22Rv1 (cell line): ENCODE measurements around the gene TRPC6.

Experiments
- H3K27ac ChIP-seq: fragments of 450-650 bp; 2 replicates; pipeline ENCODE4 v1.5.1; 2017
- ZFX ChIP-seq: fragments of 450-650 bp; IDR thresholded peaks from 2 replicates; pipeline ENCODE4 v1.6.1; 2017; ENCODE audit warnings: antibody characterized with exemption, borderline replicate concordance
- TF ChIP-seq, protein P1 (sequence below): fragments of 450-650 bp; IDR thresholded peaks from 2 replicates; pipeline ENCODE4 v1.5.1; 2017; ENCODE audit warnings: mild to moderate bottlenecking

The TRPC6 gene

DNA sequence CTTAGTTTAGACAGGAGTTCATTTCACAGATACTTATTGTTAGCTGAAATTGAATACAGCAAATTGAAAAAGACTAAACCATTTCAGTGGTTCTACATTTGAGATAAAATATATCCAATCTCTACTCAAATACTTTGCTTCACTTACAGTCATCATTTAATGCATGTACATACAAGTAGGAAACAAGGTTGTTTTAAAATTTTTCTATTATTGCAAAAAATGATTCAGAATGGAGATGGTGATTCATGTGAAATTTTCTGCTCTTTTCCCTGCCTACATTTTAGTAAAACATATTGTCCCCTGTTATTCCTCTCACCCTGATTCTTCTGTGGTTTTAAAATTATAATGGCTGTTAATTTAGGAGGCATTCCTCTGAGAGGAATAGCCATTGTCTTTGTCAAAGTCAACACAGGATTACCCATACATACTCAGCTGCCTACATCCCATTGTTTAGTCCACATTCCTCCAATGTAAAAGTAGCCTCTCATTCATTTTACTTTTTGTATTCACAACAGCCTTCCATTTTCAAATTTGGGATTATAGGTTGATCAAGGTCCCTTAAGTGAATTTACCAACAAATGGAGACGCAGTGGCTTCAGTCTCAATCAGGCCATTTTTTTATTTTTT is 60.1 kb downstream of the TRPC6 start:
- TF ChIP-seq, protein P1, sequence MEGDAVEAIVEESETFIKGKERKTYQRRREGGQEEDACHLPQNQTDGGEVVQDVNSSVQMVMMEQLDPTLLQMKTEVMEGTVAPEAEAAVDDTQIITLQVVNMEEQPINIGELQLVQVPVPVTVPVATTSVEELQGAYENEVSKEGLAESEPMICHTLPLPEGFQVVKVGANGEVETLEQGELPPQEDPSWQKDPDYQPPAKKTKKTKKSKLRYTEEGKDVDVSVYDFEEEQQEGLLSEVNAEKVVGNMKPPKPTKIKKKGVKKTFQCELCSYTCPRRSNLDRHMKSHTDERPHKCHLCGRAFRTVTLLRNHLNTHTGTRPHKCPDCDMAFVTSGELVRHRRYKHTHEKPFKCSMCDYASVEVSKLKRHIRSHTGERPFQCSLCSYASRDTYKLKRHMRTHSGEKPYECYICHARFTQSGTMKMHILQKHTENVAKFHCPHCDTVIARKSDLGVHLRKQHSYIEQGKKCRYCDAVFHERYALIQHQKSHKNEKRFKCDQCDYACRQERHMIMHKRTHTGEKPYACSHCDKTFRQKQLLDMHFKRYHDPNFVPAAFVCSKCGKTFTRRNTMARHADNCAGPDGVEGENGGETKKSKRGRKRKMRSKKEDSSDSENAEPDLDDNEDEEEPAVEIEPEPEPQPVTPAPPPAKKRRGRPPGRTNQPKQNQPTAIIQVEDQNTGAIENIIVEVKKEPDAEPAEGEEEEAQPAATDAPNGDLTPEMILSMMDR: no peak
- TF ChIP-seq ZFX: no peak
- no peak overlapping the region for H3K27ac ChIP-seq

DNA sequence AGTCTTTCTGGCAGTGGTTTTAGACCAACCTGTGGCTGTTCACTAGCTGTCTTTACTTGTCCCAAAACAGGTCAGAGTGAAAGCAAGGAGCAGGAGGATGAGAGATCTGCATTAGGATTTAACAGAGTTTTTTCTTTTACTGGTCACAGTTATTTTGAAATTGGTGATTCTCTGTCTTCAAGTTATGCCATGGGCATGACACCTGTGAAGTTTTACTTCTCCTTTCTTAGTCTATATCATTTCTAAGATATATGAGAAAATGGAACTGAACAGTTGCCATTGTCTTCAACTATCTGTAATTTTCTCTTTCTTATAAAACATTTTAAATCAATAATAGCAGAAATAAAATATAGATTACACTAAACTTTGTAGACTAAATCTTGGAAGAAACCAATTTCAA is 60.6 kb downstream of the TRPC6 start:
- no peak overlapping the region for H3K27ac ChIP-seq
- TF ChIP-seq, protein P1: no peak
- TF ChIP-seq ZFX: no peak

DNA sequence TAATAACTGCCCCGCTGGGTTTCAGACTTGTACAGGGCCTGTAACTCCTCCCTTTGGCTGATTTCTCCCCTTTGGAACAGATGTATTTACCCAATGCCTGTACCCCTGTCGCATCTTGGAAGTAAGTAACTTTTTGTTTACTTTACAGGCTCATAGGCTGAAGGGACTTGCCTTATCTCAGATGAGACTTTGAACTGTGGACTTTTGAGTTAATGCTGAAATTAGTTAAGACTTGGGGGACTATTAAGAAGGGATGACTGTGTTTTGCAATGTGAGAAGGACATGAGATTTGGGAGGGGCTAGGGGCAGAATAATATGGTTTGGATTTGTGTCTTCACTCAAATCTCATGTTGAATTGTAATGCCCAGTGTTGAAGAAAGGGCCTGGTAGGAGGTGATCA is 62.0 kb downstream of the TRPC6 start:
- TF ChIP-seq, protein P1: no peak
- no peak for TF ChIP-seq ZFX
- H3K27ac ChIP-seq: no peak overlapping the region

DNA sequence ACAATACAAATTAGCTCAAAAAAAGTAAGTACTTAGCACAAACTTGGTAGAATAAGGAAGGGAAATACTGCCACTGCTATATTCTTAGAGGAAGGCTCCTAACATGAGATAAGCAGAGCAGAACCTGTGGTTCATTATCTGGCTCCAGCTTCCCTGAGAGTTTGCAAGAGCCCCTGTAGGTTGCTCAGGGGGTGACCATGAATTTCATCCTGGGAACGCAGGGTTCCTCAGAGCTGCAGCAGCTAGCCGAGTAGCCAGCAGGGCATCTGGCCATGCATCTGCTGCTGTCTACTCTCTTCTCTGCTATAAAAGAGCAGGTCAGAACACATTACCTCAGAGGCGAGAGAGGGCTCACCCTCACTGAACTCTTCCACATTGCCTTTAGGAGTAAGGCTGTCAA is 67.3 kb downstream of the TRPC6 start:
- H3K27ac ChIP-seq: no peak overlapping the region
- TF ChIP-seq ZFX: no peak
- TF ChIP-seq, protein P1: no peak

DNA sequence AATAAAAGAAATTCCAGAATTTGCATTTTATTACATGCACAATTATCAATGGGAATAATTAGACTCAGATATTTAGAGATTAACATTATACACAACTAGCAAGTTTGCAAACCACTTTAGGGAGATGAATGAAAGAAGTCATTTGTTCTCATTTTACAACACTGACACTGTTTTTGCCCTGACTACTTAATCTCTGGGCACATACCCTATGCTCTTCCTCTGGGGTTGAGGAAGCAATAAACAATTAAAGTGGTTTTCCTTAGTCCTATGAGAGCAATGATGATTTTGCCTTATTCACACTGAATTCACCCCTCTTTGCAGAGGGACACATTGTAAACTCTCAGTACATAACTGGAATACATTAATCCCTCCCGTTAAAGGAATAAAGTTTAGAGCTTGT is 72.7 kb downstream of the TRPC6 start:
- no peak overlapping the region for H3K27ac ChIP-seq
- TF ChIP-seq ZFX: no peak
- TF ChIP-seq, protein P1: no peak

DNA sequence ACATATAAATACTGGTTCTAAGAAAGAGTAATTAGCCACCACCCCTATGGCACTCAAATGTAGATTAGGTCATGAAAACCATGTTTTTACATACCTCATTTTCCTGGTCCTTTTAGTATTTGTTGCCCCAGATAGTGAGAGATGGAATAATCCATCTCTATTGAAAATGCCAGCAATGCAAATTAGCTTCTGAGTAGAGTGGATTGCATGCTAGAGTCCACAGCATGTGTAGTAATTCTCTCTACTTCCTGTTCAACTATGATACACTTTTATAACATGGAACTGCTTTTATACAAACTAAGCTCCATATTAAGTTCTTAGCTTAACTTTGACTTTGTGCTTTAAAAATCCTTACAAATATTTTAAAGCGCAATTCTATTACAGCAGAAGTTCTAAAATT is 73.2 kb downstream of the TRPC6 start:
- TF ChIP-seq ZFX: no peak
- TF ChIP-seq, protein P1: no peak
- H3K27ac ChIP-seq: no peak overlapping the region

DNA sequence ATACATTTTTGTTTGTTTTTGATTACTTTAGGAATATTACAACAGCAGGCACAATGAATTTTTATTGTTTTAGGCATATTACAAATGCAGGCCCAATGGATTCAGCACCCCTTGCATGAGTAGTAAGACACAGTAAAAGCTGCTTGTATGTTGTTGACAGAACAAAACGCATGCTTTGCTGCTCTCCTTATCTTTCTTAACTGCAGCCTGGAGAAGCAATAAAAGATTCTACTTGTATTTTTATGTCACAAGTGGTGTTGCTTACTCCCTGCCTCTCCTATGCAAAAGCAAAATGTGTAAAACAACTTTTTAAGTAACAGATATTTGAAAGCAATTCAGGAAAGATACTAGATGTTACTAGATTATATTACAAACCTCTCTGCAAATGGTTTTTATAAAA is 73.9 kb downstream of the TRPC6 start:
- TF ChIP-seq ZFX: no peak
- TF ChIP-seq, protein P1: no peak
- no peak overlapping the region for H3K27ac ChIP-seq
